ENCODE data around the gene HNRNPF. TPM values are rescaled to one million over a fixed set of nuclear protein-coding genes. Genes with fewer than 3 reads are reported as not detected.

The HNRNPF gene
- total and polyA plus RNA-seq, 12 donors, result 26.4 to 113 (median 74.3) TPM

DNA sequence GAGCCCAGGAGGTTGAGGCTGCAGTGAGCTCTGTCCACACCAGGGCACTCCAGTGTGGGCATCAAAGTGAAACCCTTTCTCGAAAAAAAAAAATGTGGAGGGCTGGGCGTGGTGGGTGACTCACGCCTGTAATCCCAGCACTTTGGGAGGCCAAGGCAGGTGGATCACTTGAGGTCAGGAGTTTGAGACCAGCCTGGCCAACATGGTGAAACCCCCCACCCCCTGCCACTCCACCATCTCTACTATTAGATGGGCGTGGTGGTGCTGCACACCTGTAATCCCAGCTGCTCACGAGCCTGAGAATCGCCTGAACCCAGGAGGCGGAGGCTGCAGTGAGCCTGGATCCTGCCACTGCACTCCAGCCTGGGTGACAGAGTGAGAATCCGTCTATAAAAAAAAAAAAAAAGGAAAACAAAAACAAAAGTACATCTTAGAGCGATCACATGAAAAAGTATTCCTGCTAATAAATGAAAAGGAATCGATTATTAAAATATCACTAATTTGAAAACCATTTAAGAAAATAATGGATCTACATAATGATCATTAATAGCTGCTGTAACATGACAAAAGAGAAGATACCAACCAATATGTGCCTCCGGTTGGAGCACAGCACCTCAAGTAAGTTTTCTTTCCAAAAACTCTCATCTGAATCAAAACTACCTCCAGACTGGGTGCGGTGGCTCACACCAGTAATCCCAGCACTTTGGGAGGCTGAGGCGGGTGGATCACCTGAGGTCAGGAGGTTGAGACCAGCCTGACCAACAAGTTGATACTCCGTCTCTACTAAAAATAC is 4.9 kb downstream of the HNRNPF start:
- H3K27ac ChIP-seq, result peak overlapping the region in 1 of 10 donors; percentile 98

DNA sequence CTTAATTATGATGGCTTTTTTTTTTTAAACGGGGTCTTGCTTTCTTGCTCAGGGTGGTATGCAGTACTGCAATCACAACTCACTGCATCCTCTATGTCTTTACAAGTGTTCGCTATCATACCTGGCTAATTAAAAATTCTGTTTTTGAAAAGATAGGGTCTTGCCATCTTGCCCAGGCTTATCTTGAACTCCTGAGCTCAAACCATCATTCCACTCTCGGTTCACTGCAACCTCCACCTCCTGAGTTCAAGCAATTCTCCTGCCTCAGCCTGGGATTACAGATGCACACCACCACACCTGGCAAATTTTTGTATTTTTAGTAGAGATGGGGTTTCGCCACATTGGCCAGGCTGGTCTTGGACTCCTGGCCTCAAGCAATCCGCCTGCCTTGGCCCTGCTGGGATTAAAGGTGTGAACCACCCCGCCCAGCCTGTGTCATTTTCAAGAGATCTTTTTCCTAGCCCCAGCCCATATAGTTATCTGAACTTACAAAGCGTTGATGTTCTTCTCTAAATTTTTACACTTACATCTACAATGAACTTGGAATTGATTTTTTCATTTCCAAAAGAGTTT is 6.0 kb downstream of the HNRNPF start:
- WGBS, 2 donors, result 87 to 90% methylated on average over 7 of the region's 7 CpGs
- peak overlapping the region in 1 of 10 donors; percentile 98 for H3K27ac ChIP-seq
- H3K4me3 ChIP-seq, result no peak overlapping the region
- intact Hi-C loops (cut with DNase I), result no loop called here
- peaks cover 7 to 91% (median 76%) of the 10 kb centered on the region in 9 donors for H3K4me1 ChIP-seq
- H3K9me3 ChIP-seq, result no peaks in the 10 kb centered on the region
- no peaks in the 10 kb centered on the region for H3K27me3 ChIP-seq
- TF ChIP-seq, protein P1, sequence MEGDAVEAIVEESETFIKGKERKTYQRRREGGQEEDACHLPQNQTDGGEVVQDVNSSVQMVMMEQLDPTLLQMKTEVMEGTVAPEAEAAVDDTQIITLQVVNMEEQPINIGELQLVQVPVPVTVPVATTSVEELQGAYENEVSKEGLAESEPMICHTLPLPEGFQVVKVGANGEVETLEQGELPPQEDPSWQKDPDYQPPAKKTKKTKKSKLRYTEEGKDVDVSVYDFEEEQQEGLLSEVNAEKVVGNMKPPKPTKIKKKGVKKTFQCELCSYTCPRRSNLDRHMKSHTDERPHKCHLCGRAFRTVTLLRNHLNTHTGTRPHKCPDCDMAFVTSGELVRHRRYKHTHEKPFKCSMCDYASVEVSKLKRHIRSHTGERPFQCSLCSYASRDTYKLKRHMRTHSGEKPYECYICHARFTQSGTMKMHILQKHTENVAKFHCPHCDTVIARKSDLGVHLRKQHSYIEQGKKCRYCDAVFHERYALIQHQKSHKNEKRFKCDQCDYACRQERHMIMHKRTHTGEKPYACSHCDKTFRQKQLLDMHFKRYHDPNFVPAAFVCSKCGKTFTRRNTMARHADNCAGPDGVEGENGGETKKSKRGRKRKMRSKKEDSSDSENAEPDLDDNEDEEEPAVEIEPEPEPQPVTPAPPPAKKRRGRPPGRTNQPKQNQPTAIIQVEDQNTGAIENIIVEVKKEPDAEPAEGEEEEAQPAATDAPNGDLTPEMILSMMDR (IDR thresholded peaks at IDR 0.05), result no peak
- DNase-seq, result no peak
- peaks cover 0 to 51% (median 0%) of the 10 kb centered on the region in 9 donors for H3K36me3 ChIP-seq
- ATAC-seq, result no peak

More for the DNA sequence above, 4.9 kb downstream of the HNRNPF start:
- Histone ChIP-seq H3K27me3 (no peaks in the 10 kb centered on the region), H3K4me1 (peaks cover 2 to 87% (median 70%) of the 10 kb centered on the region in 9 donors), H3K9me3 (no peaks in the 10 kb centered on the region), H3K36me3 (peaks cover 0 to 45% (median 0%) of the 10 kb centered on the region in 9 donors), H3K4me3 (peak overlapping the region in 1 of 10 donors; percentile 93)
- ATAC-seq (no peak), DNase-seq (no peak)
- TF ChIP-seq, protein P1 (IDR thresholded peaks at IDR 0.05), result no peak
- 76 to 84% methylated on average over 14 of the region's 14 CpGs for WGBS, 2 donors
- intact Hi-C loops (cut with DNase I), result no loop called here

DNA sequence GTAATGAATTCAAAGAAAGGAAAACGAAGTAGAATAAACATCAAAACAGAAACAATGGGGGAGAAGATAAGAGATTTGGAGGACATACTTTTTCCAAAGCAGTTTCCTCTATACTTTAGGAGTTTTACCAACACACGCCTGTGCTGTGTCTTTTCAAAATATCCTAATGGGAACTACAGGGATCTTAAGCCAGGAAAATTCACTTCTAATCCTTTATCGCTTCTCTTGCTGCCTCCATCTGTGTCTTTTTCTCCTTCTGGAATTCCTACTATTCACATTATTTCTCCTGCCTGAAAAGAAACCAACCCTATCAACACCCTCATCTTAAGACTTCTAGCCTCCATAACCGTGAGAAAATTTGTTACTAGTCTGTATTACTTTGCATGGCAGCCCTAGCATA is 6.8 kb downstream of the HNRNPF start:
- no peaks in the 10 kb centered on the region for H3K9me3 ChIP-seq
- WGBS, 2 donors, result 49 to 58% methylated on average over 4 of the region's 4 CpGs
- H3K27ac ChIP-seq, result peak overlapping the region in 1 of 10 donors; percentile 2
- H3K36me3 ChIP-seq, result peaks cover 0 to 51% (median 0%) of the 10 kb centered on the region in 9 donors
- H3K27me3 ChIP-seq, result no peaks in the 10 kb centered on the region
- TF ChIP-seq, protein P1 (IDR thresholded peaks at IDR 0.05), result no peak
- intact Hi-C loops (cut with DNase I), result no loop called here
- no peak overlapping the region for H3K4me3 ChIP-seq
- ATAC-seq (no peak), DNase-seq (no peak)
- peaks cover 7 to 95% (median 81%) of the 10 kb centered on the region in 9 donors for H3K4me1 ChIP-seq

DNA sequence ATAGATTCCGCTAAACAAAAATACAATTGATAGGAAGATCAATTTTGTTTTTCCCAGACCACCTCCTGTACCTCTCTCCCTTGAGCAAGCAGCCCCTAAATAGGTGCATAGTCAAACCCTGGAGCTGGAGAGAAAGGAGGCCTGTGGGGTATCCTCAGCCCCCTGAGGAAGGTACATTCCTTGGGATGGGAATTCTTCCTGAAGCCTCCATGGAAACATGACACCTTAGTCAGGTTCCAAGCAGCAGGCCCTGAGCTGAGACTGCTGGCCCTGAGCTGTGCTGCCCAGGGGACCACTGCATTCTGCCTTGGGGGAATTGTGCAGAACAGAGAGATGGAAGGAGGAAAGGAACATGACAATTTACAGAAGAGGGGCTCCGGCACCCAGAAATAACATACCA is 7.4 kb downstream of the HNRNPF start:
- H3K4me3 ChIP-seq, result no peak overlapping the region
- ATAC-seq, result no peak
- peaks cover 7 to 94% (median 78%) of the 10 kb centered on the region in 9 donors for H3K4me1 ChIP-seq
- no peaks in the 10 kb centered on the region for H3K27me3 ChIP-seq
- WGBS, 2 donors, result 63 to 98% methylated on average over 2 of the region's 2 CpGs
- intact Hi-C loops (cut with DNase I), result no loop called here
- TF ChIP-seq, protein P1 (IDR thresholded peaks at IDR 0.05), result no peak
- no peaks in the 10 kb centered on the region for H3K9me3 ChIP-seq
- peak overlapping the region in 1 of 10 donors; percentile 13 for H3K27ac ChIP-seq
- peaks cover 0 to 51% (median 0%) of the 10 kb centered on the region in 9 donors for H3K36me3 ChIP-seq
- no peak for DNase-seq
